Measurements from ENCODE around the gene EIF4G3.
"Not testable (repeated sequence)": the region's sequence is repeated elsewhere in the genome, so short reads cannot be mapped to it uniquely, and the experiment has no call there.

Gene EIF4G3

DNA sequence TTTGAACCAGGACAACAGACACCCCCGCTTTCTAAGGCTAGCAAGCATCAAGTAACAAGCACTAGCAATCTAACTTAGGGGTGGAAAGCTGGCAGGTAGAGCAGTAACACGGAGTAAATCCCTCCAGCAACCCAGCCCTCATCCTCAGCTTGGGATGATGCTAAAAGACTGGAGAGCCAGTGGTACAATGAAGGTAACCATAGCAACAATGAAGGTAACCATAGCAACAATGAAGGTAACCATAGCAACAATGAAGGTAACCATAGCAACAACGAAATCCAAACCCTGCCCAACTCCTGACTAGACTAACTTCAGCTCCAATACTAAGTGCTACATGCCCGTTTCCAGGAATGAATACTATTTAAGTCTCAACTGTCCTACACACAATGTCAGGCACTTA is 22.2 kb upstream of the EIF4G3 start:
- ATAC-seq = no peak
- TF ChIP-seq POU6F1 (CRISPR knock-in tag; IDR thresholded peaks at IDR 0.05; ENCODE audit: borderline replicate concordance, low read depth) (no peak), SNAI2 (CRISPR knock-in tag; IDR thresholded peaks at IDR 0.05) (no peak), TOX (CRISPR knock-in tag; IDR thresholded peaks at IDR 0.05; ENCODE audit: borderline replicate concordance) (no peak), ISL1 (CRISPR knock-in tag; IDR thresholded peaks at IDR 0.05) (no peak), ZC3H10 (CRISPR knock-in tag; IDR thresholded peaks at IDR 0.05) (no peak), CSDC2 (CRISPR knock-in tag; IDR thresholded peaks at IDR 0.05) (no peak), ZNF70 (CRISPR knock-in tag; IDR thresholded peaks at IDR 0.05) (no peak), BACH2 (CRISPR knock-in tag; IDR thresholded peaks at IDR 0.05; ENCODE audit: borderline replicate concordance) (no peak), ZNF8 (CRISPR knock-in tag; IDR thresholded peaks at IDR 0.05) (no peak), GLIS3 (CRISPR knock-in tag; IDR thresholded peaks at IDR 0.05) (no peak), PATZ1 (CRISPR knock-in tag; IDR thresholded peaks at IDR 0.05; ENCODE audit: borderline replicate concordance) (no peak), ZFP30 (CRISPR knock-in tag; IDR thresholded peaks at IDR 0.05) (no peak)
- TF ChIP-seq, protein P1, sequence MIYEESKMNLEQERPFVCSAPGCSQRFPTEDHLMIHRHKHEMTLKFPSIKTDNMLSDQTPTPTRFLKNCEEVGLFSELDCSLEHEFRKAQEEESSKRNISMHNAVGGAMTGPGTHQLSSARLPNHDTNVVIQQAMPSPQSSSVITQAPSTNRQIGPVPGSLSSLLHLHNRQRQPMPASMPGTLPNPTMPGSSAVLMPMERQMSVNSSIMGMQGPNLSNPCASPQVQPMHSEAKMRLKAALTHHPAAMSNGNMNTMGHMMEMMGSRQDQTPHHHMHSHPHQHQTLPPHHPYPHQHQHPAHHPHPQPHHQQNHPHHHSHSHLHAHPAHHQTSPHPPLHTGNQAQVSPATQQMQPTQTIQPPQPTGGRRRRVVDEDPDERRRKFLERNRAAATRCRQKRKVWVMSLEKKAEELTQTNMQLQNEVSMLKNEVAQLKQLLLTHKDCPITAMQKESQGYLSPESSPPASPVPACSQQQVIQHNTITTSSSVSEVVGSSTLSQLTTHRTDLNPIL (CRISPR knock-in tag; IDR thresholded peaks at IDR 0.05; ENCODE audit: low read depth) = no peak

DNA sequence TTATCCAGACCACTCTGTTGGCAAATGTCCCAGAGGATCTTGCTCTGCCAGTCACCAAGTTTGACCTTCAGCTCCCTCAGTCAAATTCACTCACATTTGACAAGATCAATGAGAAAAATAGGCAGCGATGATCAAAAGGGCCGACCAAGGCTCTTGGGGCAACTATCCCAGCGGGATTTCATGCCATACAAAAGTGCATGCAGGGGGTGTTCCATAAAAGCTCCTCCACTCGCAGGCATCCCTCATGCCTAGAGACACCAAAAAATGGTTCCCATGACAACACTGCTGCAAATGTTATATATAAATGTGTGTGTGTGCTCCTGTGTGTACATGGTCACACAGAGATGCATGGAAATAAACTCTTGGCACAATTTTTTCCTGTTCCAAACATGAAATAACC is 16.2 kb upstream of the EIF4G3 start:
- TF ChIP-seq PPARA (CRISPR knock-in tag; IDR thresholded peaks at IDR 0.05; ENCODE audit: borderline replicate concordance) (no peak), ZC3H10 (CRISPR knock-in tag; IDR thresholded peaks at IDR 0.05) (no peak), CSDC2 (CRISPR knock-in tag; IDR thresholded peaks at IDR 0.05) (no peak), ARNTL (CRISPR knock-in tag; IDR thresholded peaks at IDR 0.05; ENCODE audit: borderline replicate concordance, low read depth) (no peak), POU6F1 (CRISPR knock-in tag; IDR thresholded peaks at IDR 0.05; ENCODE audit: borderline replicate concordance, low read depth) (no peak), TCF4 (CRISPR knock-in tag; IDR thresholded peaks at IDR 0.05; ENCODE audit: borderline replicate concordance) (no peak), ZNF8 (CRISPR knock-in tag; IDR thresholded peaks at IDR 0.05) (no peak), ZNF70 (CRISPR knock-in tag; IDR thresholded peaks at IDR 0.05) (no peak), GLIS3 (CRISPR knock-in tag; IDR thresholded peaks at IDR 0.05) (no peak), RARB (CRISPR knock-in tag; IDR thresholded peaks at IDR 0.05) (no peak), ZFP30 (CRISPR knock-in tag; IDR thresholded peaks at IDR 0.05) (no peak), OSR1 (CRISPR knock-in tag; IDR thresholded peaks at IDR 0.05) (no peak)
- TF ChIP-seq, protein P2, sequence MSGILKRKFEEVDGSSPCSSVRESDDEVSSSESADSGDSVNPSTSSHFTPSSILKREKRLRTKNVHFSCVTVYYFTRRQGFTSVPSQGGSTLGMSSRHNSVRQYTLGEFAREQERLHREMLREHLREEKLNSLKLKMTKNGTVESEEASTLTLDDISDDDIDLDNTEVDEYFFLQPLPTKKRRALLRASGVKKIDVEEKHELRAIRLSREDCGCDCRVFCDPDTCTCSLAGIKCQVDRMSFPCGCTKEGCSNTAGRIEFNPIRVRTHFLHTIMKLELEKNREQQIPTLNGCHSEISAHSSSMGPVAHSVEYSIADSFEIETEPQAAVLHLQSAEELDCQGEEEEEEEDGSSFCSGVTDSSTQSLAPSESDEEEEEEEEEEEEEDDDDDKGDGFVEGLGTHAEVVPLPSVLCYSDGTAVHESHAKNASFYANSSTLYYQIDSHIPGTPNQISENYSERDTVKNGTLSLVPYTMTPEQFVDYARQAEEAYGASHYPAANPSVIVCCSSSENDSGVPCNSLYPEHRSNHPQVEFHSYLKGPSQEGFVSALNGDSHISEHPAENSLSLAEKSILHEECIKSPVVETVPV (CRISPR knock-in tag; IDR thresholded peaks at IDR 0.05) = no peak
- TF ChIP-seq, protein P1 (CRISPR knock-in tag; IDR thresholded peaks at IDR 0.05; ENCODE audit: low read depth) = no peak
- no peak for ATAC-seq

GRCh38 chr1:21192284-21192683 is 15.6 kb upstream of the EIF4G3 start:
- TF ChIP-seq OSR1 (CRISPR knock-in tag; IDR thresholded peaks at IDR 0.05) (no peak), BACH2 (CRISPR knock-in tag; IDR thresholded peaks at IDR 0.05; ENCODE audit: borderline replicate concordance) (no peak)
- TF ChIP-seq, protein P2 (CRISPR knock-in tag; IDR thresholded peaks at IDR 0.05) = no peak
- peak; percentile 9; the same call in 1 of the 3 replicates for ATAC-seq

- ATAC-seq = not testable (repeated sequence)
Observed at GRCh38 chr1:21190771-21191170, 14.1 kb upstream of the EIF4G3 start.
